Endothelial cell of umbilical vein (primary cell): ENCODE measurements around the gene KIF3B.

Experiments
- GATA2 ChIP-seq: IDR thresholded peaks from 2 replicates; pipeline ENCODE4 v1.7.0; 2011; ENCODE audit warnings: low read depth, mild to moderate bottlenecking, moderate library complexity, mixed read lengths, low read length; ENCODE audit not compliant: insufficient read length, insufficient read depth
- POLR2A ChIP-seq: IDR thresholded peaks from 2 replicates; pipeline ENCODE4 v1.6.1; 2012; ENCODE audit warnings: low read depth, mild to moderate bottlenecking, control low read depth, low read length
- POLR2AphosphoS5 ChIP-seq: IDR thresholded peaks from 2 replicates; pipeline ENCODE4 v1.6.1; 2012; ENCODE audit warnings: low read depth, mild to moderate bottlenecking, control low read depth, low read length, moderate library complexity; ENCODE audit not compliant: insufficient read depth
- TF ChIP-seq, protein P1 (sequence below), 2 donors: IDR thresholded peaks; 1 replicate in 1 of 2; 2 replicates in 1 of 2; pipeline ENCODE4 v1.5.1; 2011; ENCODE audit warnings: low read length in 2 of 2, mild to moderate bottlenecking in 2 of 2, moderate library complexity in 2 of 2, control low read depth in 1 of 2, inconsistent platforms in 1 of 2, low read depth in 1 of 2; ENCODE audit not compliant: insufficient read depth in 1 of 2; ENCODE audit errors: extremely low read depth in 1 of 2

DNA sequence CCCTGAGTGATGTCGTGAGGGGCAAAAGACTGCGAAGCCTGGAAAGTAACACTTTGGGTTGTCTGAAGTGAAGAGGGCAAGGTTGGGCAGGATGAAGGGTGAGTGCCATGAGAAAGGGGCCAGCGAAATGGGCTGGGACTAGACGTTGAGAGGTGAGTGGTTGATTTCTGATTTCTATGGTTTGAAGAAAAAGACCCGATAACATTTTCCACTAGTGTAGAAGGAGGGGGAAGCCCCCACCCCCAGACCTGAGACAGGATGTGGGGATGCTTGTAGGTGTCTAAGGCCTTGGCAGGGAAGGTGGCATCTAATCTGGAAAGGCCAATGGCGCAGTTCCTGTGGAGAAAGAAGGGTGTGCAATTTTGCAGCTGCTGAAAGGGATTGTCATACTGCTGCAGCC, 25.3 kb upstream of the KIF3B start:
- TF ChIP-seq, protein P1, sequence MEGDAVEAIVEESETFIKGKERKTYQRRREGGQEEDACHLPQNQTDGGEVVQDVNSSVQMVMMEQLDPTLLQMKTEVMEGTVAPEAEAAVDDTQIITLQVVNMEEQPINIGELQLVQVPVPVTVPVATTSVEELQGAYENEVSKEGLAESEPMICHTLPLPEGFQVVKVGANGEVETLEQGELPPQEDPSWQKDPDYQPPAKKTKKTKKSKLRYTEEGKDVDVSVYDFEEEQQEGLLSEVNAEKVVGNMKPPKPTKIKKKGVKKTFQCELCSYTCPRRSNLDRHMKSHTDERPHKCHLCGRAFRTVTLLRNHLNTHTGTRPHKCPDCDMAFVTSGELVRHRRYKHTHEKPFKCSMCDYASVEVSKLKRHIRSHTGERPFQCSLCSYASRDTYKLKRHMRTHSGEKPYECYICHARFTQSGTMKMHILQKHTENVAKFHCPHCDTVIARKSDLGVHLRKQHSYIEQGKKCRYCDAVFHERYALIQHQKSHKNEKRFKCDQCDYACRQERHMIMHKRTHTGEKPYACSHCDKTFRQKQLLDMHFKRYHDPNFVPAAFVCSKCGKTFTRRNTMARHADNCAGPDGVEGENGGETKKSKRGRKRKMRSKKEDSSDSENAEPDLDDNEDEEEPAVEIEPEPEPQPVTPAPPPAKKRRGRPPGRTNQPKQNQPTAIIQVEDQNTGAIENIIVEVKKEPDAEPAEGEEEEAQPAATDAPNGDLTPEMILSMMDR (IDR thresholded peaks at IDR 0.05; ENCODE audit: extremely low read depth in 1 of 2, insufficient read depth in 1 of 2, low read depth in 1 of 2, low read length in 2 of 2): no peak
- TF ChIP-seq POLR2AphosphoS5 (no peak), GATA2 (no peak), POLR2A (no peak)
